WTC11 (cell line): ENCODE data around the gene FYCO1. TPM values are rescaled to one million over a fixed set of nuclear protein-coding genes. Genes with fewer than 3 reads are reported as not detected.

ENCODE experiments used
- ATAC-seq: fragments of 200-7000 bp; cut with Tn5 transposase; 2 replicates; pipeline ENCODE4 v1.10.0; 2021; ENCODE audit warnings: mild to moderate bottlenecking, moderate library complexity
- CTCF ChIA-PET: fragments of 300-600 bp; sonication (Branson Sonifier 250); formaldehyde crosslinking; loops from one replicate; lab custom pipeline; 2021; ENCODE audit warnings: antibody characterized with exemption; lab: Charles Lee
- POLR2A ChIA-PET: fragments of 350-600 bp; sonication (Branson Sonifier 250); formaldehyde crosslinking; loops from one replicate; lab custom pipeline; 2021; ENCODE audit warnings: antibody characterized with exemption; lab: Charles Lee
- DNase-seq: peaks from one replicate; pipeline ENCODE4 v3.0.0; 2021; ENCODE audit warnings: low spot score
- H3K27ac Mint-ChIP-seq: 2 replicates; pipeline ENCODE4 v1.8.0; 2021; ENCODE audit warnings: mixed read lengths
- H3K27me3 Mint-ChIP-seq: 2 replicates; pipeline ENCODE4 v1.8.0; 2021; ENCODE audit warnings: low read depth, mild to moderate bottlenecking, moderate library complexity, mixed read lengths
- H3K36me3 Mint-ChIP-seq: 2 replicates; pipeline ENCODE4 v1.8.0; 2021; ENCODE audit warnings: mixed read lengths
- H3K4me1 Mint-ChIP-seq: 2 replicates; pipeline ENCODE4 v1.8.0; 2022; ENCODE audit warnings: mixed read lengths
- H3K4me3 Mint-ChIP-seq: 2 replicates; pipeline ENCODE4 v1.8.0; 2021; ENCODE audit warnings: mild to moderate bottlenecking, moderate library complexity, mixed read lengths
- H3K9me3 Mint-ChIP-seq: 2 replicates; pipeline ENCODE4 v1.8.0; 2021; ENCODE audit warnings: mixed read lengths
- ATF6 ChIP-seq: sonication (generic); formaldehyde crosslinking; IDR thresholded peaks from 2 replicates; pipeline ENCODE4 v1.8.1; 2023; ENCODE audit warnings: mild to moderate bottlenecking, missing genetic modification reagents
- CTCF ChIP-seq: fragments of 200-600 bp; IDR thresholded peaks from 2 replicates; pipeline ENCODE4 v1.8.0; 2022; ENCODE audit warnings: antibody characterized with exemption
- ELF4 ChIP-seq: sonication (generic); formaldehyde crosslinking; IDR thresholded peaks from 2 replicates; pipeline ENCODE4 v1.8.1; 2022; ENCODE audit warnings: low read depth, mild to moderate bottlenecking, moderate library complexity, missing genetic modification reagents
- FOXJ3 ChIP-seq: sonication (generic); formaldehyde crosslinking; IDR thresholded peaks from 2 replicates; pipeline ENCODE4 v1.9.0; 2021; ENCODE audit warnings: missing genetic modification reagents, mild to moderate bottlenecking, borderline replicate concordance
- KAT7 ChIP-seq: sonication (generic); formaldehyde crosslinking; IDR thresholded peaks from 2 replicates; pipeline ENCODE4 v1.8.1; 2023; ENCODE audit warnings: missing genetic modification reagents, mild to moderate bottlenecking, borderline replicate concordance
- MYBL2 ChIP-seq: sonication (generic); formaldehyde crosslinking; IDR thresholded peaks from 2 replicates; pipeline ENCODE4 v1.8.1; 2023; ENCODE audit warnings: mild to moderate bottlenecking, moderate library complexity, missing genetic modification reagents
- NFATC4 ChIP-seq: fragments of 250-450 bp; sonication (Bioruptor Pico); IDR thresholded peaks from 2 replicates; pipeline ENCODE4 v1.9.0; 2021; ENCODE audit warnings: mild to moderate bottlenecking
- OVOL2 ChIP-seq: fragments of 250-450 bp; sonication (Bioruptor Pico); IDR thresholded peaks from 2 replicates; pipeline ENCODE4 v1.9.0; 2021; ENCODE audit warnings: mild to moderate bottlenecking, borderline replicate concordance
- SOX15 ChIP-seq: fragments of 250-450 bp; sonication (Bioruptor Pico); IDR thresholded peaks from 2 replicates; pipeline ENCODE4 v1.9.0; 2021; ENCODE audit warnings: mild to moderate bottlenecking
- ZNF121 ChIP-seq: sonication (generic); formaldehyde crosslinking; IDR thresholded peaks from 2 replicates; pipeline ENCODE4 v1.8.0; 2023; ENCODE audit warnings: missing genetic modification reagents
- ZNF219 ChIP-seq: sonication (generic); formaldehyde crosslinking; IDR thresholded peaks from 2 replicates; pipeline ENCODE4 v1.8.0; 2023; ENCODE audit warnings: missing genetic modification reagents, mild to moderate bottlenecking, borderline replicate concordance
- ZNF317 ChIP-seq: sonication (generic); formaldehyde crosslinking; IDR thresholded peaks from 2 replicates; pipeline ENCODE4 v1.8.1; 2023; ENCODE audit warnings: low read depth, mild to moderate bottlenecking, moderate library complexity, missing genetic modification reagents, borderline replicate concordance
- ZNF396 ChIP-seq: fragments of 250-450 bp; sonication (Bioruptor Pico); IDR thresholded peaks from 2 replicates; pipeline ENCODE4 v1.8.0; 2021; ENCODE audit warnings: mild to moderate bottlenecking, moderate library complexity, borderline replicate concordance
- ZNF532 ChIP-seq: fragments of 250-450 bp; sonication (Bioruptor Pico); IDR thresholded peaks from 2 replicates; pipeline ENCODE4 v1.9.0; 2021; ENCODE audit warnings: mild to moderate bottlenecking, borderline replicate concordance
- total RNA-seq: library from RNA; stranded (reverse); gene quantifications from 3 replicates; pipeline ENCODE4 v1.2.3, GENCODE V29; 2021
- TF ChIP-seq, protein P1 (sequence below): sonication (generic); formaldehyde crosslinking; IDR thresholded peaks from 2 replicates; pipeline ENCODE4 v1.8.1; 2023; ENCODE audit warnings: mild to moderate bottlenecking, moderate library complexity, missing genetic modification reagents

The FYCO1 gene
- total RNA-seq, 1 experiment from 2014 or later, result 13.9 TPM

- TF ChIP-seq KAT7 (CRISPR knock-in tag) (no peak), NFATC4 (CRISPR knock-in tag) (no peak), ATF6 (CRISPR knock-in tag) (no peak), OVOL2 (CRISPR knock-in tag) (no peak), CTCF (no peak)
- TF ChIP-seq, protein P1, sequence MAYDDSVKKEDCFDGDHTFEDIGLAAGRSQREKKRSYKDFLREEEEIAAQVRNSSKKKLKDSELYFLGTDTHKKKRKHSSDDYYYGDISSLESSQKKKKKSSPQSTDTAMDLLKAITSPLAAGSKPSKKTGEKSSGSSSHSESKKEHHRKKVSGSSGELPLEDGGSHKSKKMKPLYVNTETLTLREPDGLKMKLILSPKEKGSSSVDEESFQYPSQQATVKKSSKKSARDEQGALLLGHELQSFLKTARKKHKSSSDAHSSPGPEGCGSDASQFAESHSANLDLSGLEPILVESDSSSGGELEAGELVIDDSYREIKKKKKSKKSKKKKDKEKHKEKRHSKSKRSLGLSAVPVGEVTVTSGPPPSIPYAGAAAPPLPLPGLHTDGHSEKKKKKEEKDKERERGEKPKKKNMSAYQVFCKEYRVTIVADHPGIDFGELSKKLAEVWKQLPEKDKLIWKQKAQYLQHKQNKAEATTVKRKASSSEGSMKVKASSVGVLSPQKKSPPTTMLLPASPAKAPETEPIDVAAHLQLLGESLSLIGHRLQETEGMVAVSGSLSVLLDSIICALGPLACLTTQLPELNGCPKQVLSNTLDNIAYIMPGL, result no peak
Measured at GRCh38 chr3:45968706-45969105, 26.9 kb downstream of the FYCO1 start (continued).

- CTCF ChIA-PET, result interaction anchor here (0.8 to 4.0 kb wide), 5 partner anchors 18 to 459 kb away, joined by 4 to 25 read pairs (median 6); partner anchors contain the start of gene CCR1
- H3K27ac Mint-ChIP-seq, result no peak overlapping the region
- H3K4me1 Mint-ChIP-seq, result no peaks in the 10 kb centered on the region
- DNase-seq, result no peak
- H3K27me3 Mint-ChIP-seq, result no peaks in the 10 kb centered on the region
- no peak overlapping the region for H3K4me3 Mint-ChIP-seq
- ATAC-seq, result no peak
- TF ChIP-seq ZNF219 (CRISPR knock-in tag), result no peak
- no peak for TF ChIP-seq FOXJ3 (CRISPR knock-in tag)
- TF ChIP-seq ZNF317 (CRISPR knock-in tag), result no peak
- TF ChIP-seq ELF4 (CRISPR knock-in tag), result no peak
- no peak for TF ChIP-seq ZNF396 (CRISPR knock-in tag)
- TF ChIP-seq CTCF, result no peak
- no peak for TF ChIP-seq ZNF121 (CRISPR knock-in tag)
- TF ChIP-seq ZNF532, result no peak
- no peak for TF ChIP-seq MYBL2 (CRISPR knock-in tag)
- no peak for TF ChIP-seq SOX15
- no peak for TF ChIP-seq OVOL2 (CRISPR knock-in tag)
- peaks cover 55% of the 10 kb centered on the region for H3K36me3 Mint-ChIP-seq
- POLR2A ChIA-PET, result no interaction called here
- no peaks in the 10 kb centered on the region for H3K9me3 Mint-ChIP-seq
Measured at GRCh38 chr3:45968149-45968548, 27.5 kb downstream of the FYCO1 start.
